HK-2 (cell line): ENCODE data around the gene OTOL1.

Experiments
- DNase-seq: peaks from one replicate; pipeline ENCODE4 v3.0.0-alpha.2; 2018; ENCODE audit not compliant: unreplicated experiment

The OTOL1 gene

DNA sequence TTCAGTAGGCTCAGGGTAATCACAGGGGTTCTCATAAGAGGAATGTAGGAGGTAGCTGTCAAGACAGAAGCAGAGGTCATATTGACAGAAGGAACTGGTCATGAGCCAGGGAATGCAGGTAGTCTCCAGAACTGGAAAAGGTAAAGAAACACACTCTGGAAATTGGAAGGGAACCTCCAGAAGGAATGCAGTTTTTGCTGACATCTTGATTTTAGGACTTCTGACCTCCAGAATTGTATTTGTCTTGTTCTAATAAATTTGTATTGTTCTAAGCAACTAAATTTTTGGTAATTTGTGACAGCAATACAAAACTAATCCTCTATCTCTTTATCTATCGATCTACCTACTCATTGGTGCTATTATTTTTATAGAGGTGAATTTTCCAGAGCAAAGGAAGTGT, 49.2 kb downstream of the OTOL1 start:
- DNase-seq, result no peak

DNA sequence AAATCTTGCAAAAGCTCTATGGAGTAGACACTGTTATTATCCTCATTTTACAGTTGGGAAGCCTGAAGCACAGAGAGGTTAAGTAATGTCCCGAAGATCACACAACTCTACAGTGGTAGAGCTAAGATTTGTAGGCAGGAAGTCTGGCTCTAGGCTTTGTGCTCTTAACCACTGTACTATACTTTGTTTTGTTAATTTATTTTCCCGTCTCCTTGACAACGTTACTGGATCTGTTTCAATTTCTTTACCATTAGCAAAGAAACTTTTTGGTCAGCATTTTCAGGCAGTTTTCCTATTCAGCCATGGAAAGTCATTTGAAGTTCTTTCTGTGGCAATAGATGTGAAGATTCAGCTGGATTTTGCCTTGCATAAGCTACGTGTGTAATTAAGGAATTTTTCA, 51.7 kb downstream of the OTOL1 start:
- DNase-seq, result no peak

DNA sequence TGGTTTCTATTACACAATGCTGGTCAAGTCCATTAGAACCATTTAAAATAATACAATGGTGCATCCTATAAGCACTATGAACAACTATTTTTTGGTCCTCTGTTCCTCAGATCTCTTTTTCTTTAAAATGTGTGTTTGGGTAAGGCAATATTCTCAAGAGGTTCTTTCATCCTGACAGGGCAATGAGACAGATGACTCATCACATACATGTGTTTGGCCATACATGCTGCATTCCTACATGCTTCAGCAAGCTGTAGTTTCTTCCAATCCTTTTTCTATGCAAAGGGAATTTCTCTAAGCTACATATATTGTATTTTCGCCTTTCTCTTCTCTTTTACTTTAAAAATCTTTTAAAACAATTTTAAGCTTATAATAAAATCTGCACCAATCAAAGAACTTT, 52.7 kb downstream of the OTOL1 start:
- DNase-seq, result no peak

DNA sequence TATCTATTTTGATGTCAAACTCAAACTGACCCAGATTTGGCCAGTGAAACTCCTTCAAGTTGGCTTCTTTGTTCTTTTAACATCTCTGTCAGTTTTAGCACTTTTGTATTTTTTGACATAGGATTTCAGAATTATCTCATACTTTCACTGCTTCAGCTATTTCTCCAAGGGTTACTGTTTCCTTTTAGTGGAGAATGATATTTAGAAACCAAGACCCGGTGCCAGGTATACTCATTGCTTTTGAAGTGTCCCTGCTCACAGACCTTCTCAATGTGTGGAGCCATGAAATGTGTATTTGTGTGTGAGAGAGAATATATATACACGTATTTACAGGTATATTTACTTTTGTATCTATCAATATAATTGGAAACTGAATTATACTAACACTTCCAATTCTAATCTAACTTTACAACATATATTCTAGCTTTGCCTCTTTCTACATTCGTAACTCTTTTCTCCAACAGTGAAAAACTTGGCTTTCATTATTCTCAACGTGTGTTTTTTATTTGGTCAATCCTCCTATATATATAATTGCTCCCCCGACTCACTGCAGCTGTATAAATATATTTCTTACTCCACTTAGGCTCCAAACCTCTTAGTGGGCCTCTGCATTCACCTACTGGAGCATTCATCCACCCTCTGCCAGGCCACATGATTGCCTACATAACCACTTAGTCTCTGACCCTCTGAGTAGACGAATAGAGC, 54.0 kb downstream of the OTOL1 start:
- DNase-seq, result no peak

DNA sequence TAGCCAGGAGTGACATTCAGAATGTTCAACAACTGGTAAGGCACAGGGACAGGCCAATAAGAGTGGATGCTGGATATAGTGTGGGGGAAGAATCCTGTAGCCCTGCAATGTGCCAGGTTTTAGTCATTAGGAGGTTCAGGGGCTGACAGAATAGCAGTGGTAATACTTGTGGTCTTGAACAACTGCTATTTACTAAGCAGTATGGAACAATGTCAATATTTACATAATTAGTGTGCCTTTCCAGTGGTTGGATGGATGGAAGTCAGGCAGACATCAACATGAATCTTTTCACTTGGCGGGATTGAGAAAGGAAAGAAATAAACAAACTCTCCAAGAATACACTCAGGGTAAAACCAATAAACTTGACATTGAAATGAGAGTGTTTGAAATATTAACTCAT, 55.1 kb downstream of the OTOL1 start:
- DNase-seq, result no peak

DNA sequence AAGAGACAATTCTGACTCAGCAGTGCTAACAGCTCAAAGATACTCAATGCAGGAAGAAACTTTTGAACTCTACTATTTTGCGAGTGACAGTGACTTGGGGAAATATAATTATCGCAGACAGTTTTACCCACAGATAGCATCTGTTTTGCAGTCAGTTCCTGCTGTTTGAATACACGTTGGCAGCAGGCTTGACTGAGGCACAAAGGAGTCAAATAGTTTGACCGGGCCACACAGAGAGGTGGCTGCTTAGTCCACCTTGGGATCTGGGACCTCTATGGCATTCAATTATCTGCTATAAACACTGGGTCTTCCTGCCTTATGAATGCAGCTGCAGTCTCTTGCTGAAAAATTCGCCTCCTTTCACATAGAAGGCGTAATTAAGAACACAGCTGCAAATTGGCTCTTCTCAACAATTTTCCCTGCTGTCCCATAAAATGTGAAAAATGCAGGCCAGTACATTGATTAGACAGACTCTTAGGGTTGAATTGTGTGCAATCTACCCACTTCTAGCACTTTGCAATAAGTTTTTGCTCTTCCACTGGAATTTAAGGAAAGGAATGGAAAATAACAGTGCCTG, 56.5 kb downstream of the OTOL1 start:
- no peak for DNase-seq
